Stimulated activated CD8-positive, alpha-beta memory T cell treated with anti-CD3 and anti-CD28 coated beads, Interleukin-4, amount 100 ng/mL, for 24 hours (primary cell): ENCODE measurements around the gene NCL.
"Not testable (repeated sequence)": the region's sequence is repeated elsewhere in the genome, so short reads cannot be mapped to it uniquely, and the experiment has no call there.

Experiments used
- DNase-seq: peaks from one replicate; pipeline ENCODE4 v3.0.0-alpha.2; 2020; ENCODE audit warnings: low read depth

NCL gene

DNA sequence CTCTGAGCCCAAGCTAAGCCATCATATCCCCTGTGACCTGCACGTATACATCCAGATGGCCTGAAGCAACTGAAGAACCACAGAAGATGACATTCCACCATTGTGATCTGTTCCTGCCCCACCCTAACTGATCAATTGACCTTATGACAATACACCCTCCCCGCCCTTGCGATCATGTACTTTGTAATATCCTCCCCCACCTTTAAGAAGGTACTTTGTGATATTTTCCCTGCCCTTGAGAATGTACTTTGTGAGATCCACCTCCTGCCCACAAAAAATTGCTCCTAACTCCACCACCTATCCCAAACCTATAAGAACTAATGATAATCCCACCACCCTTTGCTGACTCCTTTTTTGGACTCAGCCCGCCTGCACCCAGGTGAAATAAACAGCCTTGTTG, 33.8 kb downstream of the NCL start:
- not testable (repeated sequence) for DNase-seq

- DNase-seq = no peak
Measured at GRCh38 chr2:231429901-231430300, 34.4 kb downstream of the NCL start.

DNA sequence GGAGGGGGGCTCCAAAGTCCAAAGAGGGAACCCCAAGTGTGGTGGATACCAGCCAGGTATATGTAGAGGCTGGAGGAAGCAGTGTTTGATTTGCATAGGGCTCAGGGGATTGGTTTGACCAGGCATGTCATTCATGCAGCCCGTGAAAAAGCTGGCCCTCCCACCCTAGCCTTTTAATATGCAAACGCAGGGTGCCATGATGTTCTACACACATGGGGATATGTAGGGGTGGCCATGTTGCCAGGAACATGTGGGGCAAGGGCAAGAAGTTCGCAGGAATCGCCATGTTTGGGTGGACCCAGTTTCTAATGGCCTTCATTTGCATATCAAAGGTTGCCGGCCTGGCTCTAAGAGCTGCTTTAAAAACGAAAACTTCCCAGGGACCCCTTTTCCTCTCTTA, 35.1 kb downstream of the NCL start:
- no peak for DNase-seq

- DNase-seq = no peak
Measured at GRCh38 chr2:231427116-231427515, 37.2 kb downstream of the NCL start.

- peak; percentile 48 for DNase-seq
Measured at GRCh38 chr2:231425811-231426703, 38.2 kb downstream of the NCL start.

DNA sequence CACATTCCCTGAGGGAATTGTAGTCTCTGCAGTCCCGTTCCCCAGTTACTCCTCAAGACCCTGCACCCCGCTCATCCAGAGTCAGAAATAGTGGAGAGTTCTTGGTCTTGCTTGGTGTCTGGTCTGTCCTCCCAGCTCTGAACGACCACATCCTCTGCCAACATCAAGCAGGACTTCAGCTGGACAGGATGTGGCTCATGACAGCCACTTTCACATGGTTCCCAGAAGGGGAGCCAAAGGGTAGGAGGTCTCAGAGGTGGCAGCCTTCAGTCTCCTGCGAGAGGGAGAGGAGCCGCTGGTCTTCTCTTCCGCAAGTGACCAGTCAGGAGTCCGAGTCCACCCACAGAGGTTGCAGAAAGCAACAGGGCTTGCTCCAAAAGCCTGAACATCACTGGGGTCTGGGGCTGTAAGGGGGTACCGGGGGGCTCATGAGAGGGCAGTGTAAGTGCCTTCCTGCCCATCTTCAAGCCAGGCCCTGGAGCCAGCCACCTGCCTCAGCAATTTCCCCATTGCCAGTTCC, 38.9 kb downstream of the NCL start:
- no peak for DNase-seq

GRCh38 chr2:231423176-231423575, 41.1 kb downstream of the NCL start:
- DNase-seq = no peak

DNA sequence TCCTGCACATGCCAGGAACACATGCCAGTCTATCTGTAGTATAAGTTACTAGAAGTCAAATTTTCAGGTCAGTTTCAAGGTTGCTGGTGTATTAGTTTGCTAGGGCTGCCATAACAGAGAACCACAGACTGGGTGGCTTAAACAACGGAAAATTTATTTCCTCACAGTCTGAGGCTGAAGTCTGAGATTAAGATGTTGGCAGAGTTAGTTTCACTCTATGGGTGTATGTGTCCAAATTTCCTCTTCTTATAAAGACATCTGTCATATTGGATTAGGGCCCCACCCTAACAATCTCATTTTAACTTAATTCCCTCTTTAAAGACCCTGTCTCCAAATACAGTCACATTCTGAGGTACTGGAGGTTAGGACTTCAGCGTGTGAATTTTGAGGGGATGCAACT, 42.2 kb downstream of the NCL start:
- DNase-seq = no peak

DNA sequence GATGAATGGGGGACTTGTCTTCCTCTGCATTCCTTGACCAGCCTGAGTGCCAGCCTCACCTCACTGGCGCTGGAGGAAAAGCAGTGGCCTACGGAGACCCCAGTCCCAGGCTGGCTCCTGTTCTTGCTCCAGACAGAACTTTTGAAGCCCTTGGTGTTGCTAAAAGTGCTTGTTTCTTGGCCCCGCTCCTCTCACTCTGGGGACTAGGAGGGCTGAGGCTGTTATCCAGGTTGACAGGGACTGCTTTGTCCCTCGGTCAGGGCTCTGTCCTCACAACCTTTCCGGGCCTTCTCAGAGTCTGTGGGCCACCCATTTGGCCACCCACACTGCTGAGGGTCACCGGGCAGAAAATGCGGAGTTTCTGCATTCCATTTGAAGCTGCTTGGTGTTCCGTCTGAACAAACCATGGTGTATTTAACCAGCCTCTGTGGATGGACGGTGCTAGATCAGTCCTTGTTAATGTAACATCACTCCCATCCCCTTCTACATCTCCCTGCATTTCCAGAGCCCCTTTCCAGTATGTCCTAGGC, 43.2 kb downstream of the NCL start:
- no peak for DNase-seq

DNA sequence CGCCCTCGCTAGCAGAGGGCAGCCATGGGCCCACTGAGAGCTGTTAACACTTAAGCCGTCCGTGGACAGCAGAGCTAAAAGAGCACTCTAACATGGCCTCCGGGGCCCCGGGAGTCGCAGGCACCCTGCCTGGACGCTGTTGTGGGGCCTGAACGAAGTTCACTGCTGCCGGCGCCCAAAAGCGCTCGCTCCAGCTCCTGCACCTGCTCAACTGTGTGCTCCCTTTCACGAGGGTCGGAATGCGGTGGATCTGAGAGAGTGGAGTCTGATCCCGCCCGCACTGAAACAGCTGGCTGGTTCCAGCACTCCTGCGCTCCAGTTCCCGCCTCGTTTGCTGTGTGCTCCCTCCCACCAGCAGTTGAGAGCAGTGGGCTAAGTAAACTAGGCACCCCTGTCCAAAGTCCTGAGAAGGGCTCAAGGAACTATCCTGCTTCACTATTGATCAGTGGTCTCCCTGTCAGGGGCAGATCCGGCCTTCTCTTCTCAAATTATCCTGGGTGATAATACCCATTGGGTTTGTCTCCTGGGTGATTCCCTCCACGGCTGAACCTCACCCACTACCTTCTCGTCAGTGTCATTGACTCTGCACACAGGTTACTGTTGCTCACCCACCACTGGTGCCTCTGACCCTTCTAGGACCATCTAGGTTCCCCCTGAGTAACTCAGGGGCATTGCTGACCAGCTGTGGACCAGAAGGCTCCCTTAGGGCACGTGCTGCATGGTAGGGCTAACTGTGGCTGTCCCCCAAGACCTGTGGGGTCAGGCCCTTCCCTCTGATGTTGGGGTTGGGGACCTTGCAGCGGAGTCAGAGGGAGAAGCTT, 45.3 kb downstream of the NCL start:
- DNase-seq = no peak

DNA sequence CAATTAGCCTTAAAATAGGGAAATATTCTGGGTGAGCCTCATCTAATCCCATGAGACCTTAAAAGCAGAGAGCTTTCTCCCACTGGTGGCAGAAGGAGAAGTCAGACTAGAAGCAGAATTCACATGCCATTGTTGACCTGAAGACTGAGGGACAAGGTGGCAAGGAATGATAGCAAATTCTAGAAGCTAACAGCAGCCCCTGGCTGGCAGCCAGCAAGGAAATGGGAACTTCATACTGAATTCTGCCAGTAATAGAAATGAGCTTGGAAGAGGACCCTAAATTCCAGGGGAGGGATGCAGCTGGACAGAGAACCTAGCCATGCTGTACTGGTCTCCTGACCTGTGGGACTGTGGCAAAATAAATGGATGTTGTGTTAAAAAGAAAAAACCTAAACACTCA, 49.3 kb downstream of the NCL start:
- DNase-seq = no peak

- no peak for DNase-seq
Measured at GRCh38 chr2:231413921-231414476, 50.3 kb downstream of the NCL start.

DNA sequence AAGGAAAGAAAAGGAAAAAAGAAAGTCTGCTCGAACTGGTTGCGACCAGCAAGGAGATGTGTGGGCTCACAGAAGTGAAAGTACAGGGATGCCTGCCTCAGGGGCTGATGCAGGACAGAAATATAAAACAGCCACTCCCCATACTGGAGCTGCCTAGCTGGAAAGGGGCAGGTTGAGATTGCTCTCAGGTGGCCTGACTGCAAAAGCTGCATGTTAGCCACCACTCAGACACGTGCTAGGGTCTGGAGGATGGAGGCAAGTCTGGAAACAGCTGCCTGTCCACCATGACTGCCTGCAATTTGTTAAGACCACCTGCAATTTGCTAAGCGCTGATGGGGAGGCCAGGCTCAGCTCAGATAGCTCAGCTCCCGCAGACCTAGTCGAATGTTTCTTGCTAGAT, 50.8 kb downstream of the NCL start:
- no peak for DNase-seq

DNA sequence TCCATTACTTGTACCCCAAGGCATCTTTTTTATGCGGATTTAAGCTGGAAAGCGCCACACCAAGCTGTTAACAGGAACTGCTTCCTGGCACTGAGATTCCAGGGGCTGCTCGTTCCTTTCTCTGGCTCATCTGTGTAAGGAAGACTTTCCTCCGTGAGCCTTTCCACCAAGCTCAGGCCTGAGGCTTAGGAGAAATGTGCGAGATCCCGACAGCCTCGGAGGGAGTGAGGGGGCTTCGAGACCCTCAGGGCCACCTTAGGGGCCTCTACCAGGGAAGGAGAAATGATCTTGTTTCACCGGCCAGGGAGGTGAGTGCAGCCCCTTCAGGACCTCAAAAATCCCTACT, 51.7 kb downstream of the NCL start:
- DNase-seq = no peak

- peak; percentile 80 for DNase-seq
Measured at GRCh38 chr2:231411831-231412617, 52.3 kb downstream of the NCL start.

DNA sequence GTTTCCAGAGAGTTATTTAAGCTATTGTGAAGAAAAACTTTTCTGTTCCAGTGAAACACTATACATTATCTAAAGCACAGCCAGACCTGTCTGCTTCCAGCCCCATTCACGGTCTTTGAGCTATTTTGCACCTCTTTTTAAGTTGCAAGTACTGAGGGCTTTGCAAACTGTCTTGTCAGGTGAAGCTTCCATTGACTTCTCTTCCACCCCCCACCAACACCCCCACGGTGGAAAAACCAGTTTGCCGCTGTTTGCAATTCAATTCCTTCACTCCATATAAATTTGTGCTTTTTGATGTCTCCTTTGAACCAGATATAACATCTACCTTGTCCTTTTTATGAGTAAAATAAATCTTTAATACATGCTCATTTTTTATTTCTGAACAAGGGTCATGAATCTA, 53.0 kb downstream of the NCL start:
- DNase-seq = no peak

- no peak for DNase-seq
Measured at GRCh38 chr2:231410293-231411004, 53.8 kb downstream of the NCL start.

- no peak for DNase-seq
Measured at GRCh38 chr2:231409776-231410175, 54.5 kb downstream of the NCL start.

DNA sequence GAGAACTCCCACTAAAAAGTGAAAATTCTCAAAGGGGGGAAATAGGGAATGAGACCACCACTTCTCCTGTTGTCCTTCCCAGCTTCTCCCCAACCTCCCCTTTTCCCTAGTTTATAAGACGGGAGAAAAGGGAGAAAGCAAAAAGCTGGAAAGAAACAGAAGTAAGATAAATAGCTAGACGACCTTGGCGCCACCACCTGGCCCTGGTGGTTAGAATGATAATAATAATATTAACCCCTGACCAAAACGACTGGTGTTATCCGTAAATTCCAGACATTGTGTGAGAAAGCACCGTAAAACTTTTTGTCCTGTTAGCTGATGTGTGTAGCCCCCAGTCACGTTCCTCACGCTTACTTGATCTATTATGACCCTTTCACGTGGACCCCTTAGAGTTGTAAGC, 56.0 kb downstream of the NCL start:
- not testable (repeated sequence) for DNase-seq

DNA sequence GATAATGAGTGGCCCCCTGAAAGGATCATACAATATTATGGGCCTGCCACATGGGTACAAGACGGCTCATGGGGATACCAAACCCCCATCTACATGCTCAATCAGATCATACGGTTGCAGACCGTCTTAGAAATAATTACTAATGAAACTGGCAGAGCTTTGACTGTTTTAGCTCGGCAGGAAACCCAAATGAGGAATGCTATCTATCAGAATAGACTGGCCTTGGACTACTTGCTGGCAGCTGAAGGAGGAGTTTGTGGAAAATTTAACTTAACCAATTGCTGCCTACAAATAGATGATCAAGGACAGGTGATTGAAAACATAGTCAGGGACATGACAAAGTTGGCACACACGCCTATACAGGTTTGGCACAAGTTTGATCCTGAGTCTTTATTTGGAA, 56.6 kb downstream of the NCL start:
- DNase-seq = not testable (repeated sequence)
